HAP-1 (cell line): Measurements from ENCODE around the gene PLCH1.

Experiments
- DNase-seq, 2 experiments: peaks; one replicate each; pipeline ENCODE4 v3.0.0-alpha.2; 2016 to 2020; ENCODE audit warnings: low spot score in 2 of 2
- H3K27me3 ChIP-seq: fragments of 250-450 bp; sonication (Bioruptor Pico); 2 replicates; pipeline ENCODE4 v1.5.1; 2020; ENCODE audit warnings: low read depth, mild to moderate bottlenecking, moderate library complexity
- H3K36me3 ChIP-seq: fragments of 250-450 bp; sonication (Bioruptor Pico); replicated peaks from 2 replicates; pipeline ENCODE4 v1.5.1; 2020; ENCODE audit warnings: mild to moderate bottlenecking
- H3K4me1 ChIP-seq: fragments of 250-450 bp; sonication (Bioruptor Pico); 2 replicates; pipeline ENCODE4 v1.5.1; 2020; ENCODE audit warnings: mild to moderate bottlenecking
- H3K4me3 ChIP-seq: fragments of 250-450 bp; sonication (Bioruptor Pico); 2 replicates; pipeline ENCODE4 v1.5.1; 2020; ENCODE audit warnings: mild to moderate bottlenecking, moderate library complexity
- H3K9me3 ChIP-seq: fragments of 250-450 bp; sonication (Bioruptor Pico); 2 replicates; pipeline ENCODE4 v1.5.1; 2020; ENCODE audit warnings: mild to moderate bottlenecking, moderate library complexity
- in situ Hi-C: fragments of 300-500 bp; cut with MboI; formaldehyde crosslinking; loops from 3 replicates; pipeline ENCODE4 v1.14.3; 2020; ENCODE audit warnings: low sequenced_read_pairs, inconsistent platforms, mixed read lengths

PLCH1 gene

DNA sequence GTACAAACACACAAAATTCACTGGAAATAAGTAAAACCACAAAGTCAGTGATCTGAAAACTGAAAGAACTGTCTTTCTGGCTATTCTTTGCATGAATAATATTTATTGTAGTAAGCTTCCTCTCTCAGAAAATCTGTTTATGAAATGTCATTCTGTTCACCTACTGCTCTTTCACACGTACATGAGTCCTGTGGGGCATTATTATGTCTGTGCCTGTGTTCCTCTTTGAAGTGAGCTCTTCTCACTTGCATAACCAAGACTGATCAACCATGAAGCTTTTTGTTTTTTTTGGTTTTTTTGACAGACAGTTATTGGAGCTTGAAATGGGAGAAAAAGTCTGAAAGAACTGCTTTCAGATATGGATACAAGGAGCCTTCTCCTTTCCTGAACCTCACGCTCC is 195.8 kb downstream of the PLCH1 start:
- no peaks in the 10 kb centered on the region for H3K9me3 ChIP-seq
- no peak for DNase-seq
- H3K36me3 ChIP-seq: no peaks in the 10 kb centered on the region
- H3K4me1 ChIP-seq: no peaks in the 10 kb centered on the region
- in situ Hi-C loops: no loop called here
- no peak overlapping the region for H3K4me3 ChIP-seq
- H3K27me3 ChIP-seq: no peaks in the 10 kb centered on the region

DNA sequence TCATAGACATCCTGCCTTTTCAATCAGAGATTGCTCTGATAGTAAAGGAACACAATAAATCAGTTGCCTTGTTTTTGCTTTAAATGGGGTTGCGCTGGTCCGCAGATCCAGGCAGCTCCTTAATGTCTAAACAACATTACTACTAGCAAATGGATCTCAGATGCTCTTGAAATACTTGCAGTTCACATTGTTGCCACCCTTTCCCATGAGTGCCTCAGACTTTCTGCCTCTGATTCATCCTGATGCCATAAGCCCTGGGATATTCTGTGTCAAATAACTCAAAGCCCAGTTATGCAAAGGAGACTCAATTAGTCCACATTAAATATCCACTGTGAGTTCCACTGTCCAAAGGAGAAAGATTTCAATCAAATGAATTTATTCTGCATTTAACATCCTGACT is 196.7 kb downstream of the PLCH1 start:
- Histone ChIP-seq H3K4me1 (no peaks in the 10 kb centered on the region), H3K9me3 (no peaks in the 10 kb centered on the region), H3K4me3 (no peak overlapping the region), H3K36me3 (no peaks in the 10 kb centered on the region), H3K27me3 (no peaks in the 10 kb centered on the region)
- no peak for DNase-seq
- in situ Hi-C loops: no loop called here

DNA sequence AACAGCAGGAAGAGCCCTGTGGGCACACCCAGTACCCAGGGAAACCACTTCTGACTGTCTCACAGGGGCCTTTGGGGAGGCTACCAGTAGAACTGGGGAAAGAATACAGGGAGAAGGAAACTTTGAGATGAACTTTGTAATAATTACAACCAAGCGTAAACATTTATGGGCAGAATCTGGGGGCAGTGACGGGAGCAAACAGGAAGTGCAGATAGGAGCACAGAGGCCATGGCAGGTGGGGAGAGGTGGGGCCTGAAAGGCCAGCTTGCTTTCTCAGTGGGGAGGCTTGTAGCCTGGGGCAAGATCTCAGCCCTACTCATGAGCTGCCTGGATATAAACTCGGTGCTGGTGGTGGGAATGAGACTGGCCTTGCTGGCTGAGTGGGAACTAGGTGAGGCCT is 209.8 kb downstream of the PLCH1 start:
- no peaks in the 10 kb centered on the region for H3K4me1 ChIP-seq
- H3K9me3 ChIP-seq: peaks cover 13% of the 10 kb centered on the region
- H3K4me3 ChIP-seq: no peak overlapping the region
- DNase-seq: no peak
- H3K27me3 ChIP-seq: no peaks in the 10 kb centered on the region
- in situ Hi-C loops: no loop called here
- no peaks in the 10 kb centered on the region; the same call in 1 of the 2 replicates for H3K36me3 ChIP-seq

DNA sequence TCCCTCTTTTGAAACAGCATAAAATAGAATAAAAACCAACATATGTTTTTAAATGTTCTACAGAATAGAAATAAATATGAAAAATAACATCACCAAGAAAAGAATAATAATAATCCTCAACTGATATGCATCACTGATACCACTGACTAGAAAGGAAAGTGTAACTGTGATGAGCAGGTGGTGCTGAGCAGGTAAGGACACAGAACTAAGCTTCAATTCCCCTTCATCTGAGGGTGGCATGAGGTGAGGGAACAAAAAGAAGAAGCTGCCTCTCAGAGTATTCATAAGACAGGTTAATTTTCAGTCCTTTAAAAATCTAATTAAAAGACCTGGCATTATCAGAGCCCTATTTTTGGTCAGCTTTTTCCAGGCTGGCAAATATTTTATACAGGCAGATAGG is 216.3 kb downstream of the PLCH1 start:
- no peak overlapping the region for H3K4me3 ChIP-seq
- no peaks in the 10 kb centered on the region for H3K4me1 ChIP-seq
- in situ Hi-C loops: no loop called here
- peaks cover 7% of the 10 kb centered on the region for H3K9me3 ChIP-seq
- DNase-seq: no peak
- no peaks in the 10 kb centered on the region for H3K27me3 ChIP-seq
- H3K36me3 ChIP-seq: no peaks in the 10 kb centered on the region; the same call in 1 of the 2 replicates

DNA sequence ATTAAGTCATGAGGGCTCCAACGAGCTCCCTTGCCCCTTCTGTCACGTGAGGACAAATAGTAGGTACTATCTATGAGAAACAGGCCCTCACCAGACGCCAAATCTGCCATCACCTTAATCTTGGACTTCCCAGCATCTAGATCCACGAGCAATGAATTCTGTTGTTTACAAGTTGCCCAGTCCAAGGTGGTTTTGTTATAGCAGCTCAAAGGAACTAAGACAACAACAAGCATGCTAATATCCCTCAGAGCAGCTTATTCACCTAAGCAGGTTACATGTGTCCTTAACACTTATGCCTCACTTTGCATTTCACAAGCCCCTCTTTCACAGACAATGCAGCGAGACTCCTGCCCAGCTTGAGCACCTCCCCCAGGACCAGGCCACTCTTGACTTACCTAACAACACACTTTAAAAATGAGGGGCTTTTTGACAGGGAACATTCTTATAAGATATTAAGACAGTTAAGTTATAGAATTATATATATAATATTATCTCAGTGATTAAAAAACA is 219.5 kb downstream of the PLCH1 start:
- peaks cover 3% of the 10 kb centered on the region; the same call in 1 of the 2 replicates for H3K36me3 ChIP-seq
- no peak for DNase-seq
- H3K4me3 ChIP-seq: no peak overlapping the region
- no peaks in the 10 kb centered on the region for H3K27me3 ChIP-seq
- H3K9me3 ChIP-seq: 0 out of 2 replicates have a peak, but pooled peaks cover under 1% of the 10 kb centered on the region
- no peaks in the 10 kb centered on the region for H3K4me1 ChIP-seq
- in situ Hi-C loops: no loop called here

DNA sequence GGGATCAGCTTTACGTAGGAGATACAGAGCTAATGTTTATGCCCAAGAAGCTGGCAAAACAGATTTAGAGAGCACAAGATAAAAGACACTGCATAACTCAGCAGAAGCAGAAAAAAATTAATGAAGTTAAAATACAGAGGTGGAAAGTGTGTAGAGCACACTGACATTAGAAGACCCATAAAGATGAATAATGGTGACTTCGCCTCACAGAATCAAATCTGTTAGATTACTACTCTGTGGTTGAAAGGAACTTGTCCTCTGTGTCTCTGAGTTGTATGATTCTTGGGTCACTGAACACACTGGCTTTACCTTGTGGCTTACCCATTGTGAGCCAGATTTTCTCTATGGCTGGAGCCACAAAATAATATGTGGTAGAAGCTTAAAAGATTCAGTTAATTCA is 224.4 kb downstream of the PLCH1 start:
- DNase-seq: no peak
- H3K36me3 ChIP-seq: peaks cover 3% of the 10 kb centered on the region; the same call in 1 of the 2 replicates
- in situ Hi-C loops: no loop called here
- no peaks in the 10 kb centered on the region for H3K4me1 ChIP-seq
- H3K4me3 ChIP-seq: no peak overlapping the region
- no peaks in the 10 kb centered on the region for H3K27me3 ChIP-seq
- no peaks in the 10 kb centered on the region for H3K9me3 ChIP-seq

DNA sequence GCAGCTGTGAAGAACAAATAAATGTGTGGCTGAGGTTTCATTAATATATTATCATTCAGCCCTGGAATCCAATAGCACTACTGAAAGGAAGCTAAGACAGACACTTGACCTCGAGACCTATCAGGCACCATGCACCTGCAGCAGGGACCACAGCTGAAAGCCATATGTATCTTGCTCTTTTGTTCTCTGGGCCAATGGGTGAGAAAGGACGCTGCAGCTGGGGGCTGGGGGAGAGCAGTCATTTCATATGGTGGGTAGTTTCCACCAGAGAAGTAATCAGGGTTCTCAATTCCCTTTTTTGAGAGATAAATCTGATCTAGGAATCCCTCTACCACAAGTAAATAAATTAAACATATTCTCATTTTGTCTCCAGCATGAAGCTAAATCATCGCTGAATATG is 225.8 kb downstream of the PLCH1 start:
- H3K27me3 ChIP-seq: no peaks in the 10 kb centered on the region
- in situ Hi-C loops: no loop called here
- H3K4me1 ChIP-seq: no peaks in the 10 kb centered on the region
- no peak for DNase-seq
- H3K9me3 ChIP-seq: no peaks in the 10 kb centered on the region
- peaks cover 3% of the 10 kb centered on the region; the same call in 1 of the 2 replicates for H3K36me3 ChIP-seq
- no peak overlapping the region for H3K4me3 ChIP-seq

DNA sequence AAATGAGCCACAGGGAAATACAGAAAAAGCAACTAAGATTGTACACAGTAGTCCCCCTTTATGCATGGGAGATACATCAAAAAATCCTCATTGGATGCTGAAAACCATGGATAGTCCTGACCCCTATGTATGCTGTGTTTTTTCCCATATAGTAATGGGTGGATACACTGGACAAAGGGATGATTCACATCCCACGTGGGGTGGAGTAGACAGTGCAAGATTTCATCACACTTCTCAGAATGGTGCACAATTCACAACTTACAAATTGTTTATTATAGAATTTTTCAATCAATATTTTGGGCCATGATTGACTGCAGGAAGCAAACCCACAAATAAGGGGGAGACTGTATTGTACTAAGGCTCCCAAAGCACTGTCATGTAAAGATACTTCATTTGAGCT is 227.0 kb downstream of the PLCH1 start:
- H3K4me3 ChIP-seq: no peak overlapping the region
- H3K4me1 ChIP-seq: no peaks in the 10 kb centered on the region
- DNase-seq: no peak
- no peaks in the 10 kb centered on the region for H3K27me3 ChIP-seq
- H3K9me3 ChIP-seq: 0 out of 2 replicates have a peak, but pooled peaks cover 3% of the 10 kb centered on the region
- no peaks in the 10 kb centered on the region; the same call in 1 of the 2 replicates for H3K36me3 ChIP-seq
- in situ Hi-C loops: no loop called here

DNA sequence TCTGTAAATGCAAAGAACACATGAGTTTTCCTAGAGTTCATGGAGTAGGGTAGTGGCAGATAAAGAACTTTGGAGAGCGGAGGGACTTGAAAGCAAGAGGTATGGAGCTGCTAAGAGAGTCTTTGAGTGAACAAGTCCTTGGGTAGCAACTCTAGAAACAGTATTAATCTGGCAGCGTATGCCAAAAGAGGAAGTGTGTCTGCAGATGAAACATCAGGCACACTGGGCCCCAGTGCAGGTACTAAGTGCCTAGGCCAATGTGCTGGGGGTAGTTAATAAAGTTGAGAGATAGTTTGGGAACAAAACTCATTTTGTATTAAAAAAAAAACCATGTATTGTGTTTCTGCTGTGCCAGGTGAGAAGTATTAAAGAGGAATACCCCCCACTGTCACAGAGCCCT is 228.4 kb downstream of the PLCH1 start:
- Histone ChIP-seq H3K4me1 (no peaks in the 10 kb centered on the region), H3K9me3 (0 out of 2 replicates have a peak, but pooled peaks cover 3% of the 10 kb centered on the region), H3K27me3 (no peaks in the 10 kb centered on the region), H3K4me3 (no peak overlapping the region), H3K36me3 (no peaks in the 10 kb centered on the region; the same call in none of the 2 replicates)
- in situ Hi-C loops: no loop called here
- no peak for DNase-seq

DNA sequence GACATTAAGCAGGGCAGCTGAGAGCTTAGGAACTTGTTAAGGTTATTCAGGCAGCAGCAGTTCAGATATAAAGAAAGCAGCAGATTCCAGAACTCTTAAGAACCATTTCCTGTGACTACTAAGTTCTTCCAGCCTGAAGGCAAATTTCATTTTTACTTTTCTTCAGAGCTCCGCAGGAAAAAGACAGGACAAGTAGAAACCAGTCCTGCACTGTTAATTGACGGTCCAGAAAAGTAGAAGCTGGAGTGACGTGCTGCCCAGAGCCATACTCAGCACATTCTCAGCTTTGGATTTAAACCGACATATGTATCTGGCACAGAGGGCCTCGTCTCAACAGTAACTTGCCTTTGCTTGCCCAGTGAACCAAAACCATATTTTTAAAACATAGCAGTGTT is 232.0 kb downstream of the PLCH1 start:
- Histone ChIP-seq H3K27me3 (no peaks in the 10 kb centered on the region), H3K36me3 (no peaks in the 10 kb centered on the region; the same call in none of the 2 replicates), H3K4me1 (no peaks in the 10 kb centered on the region), H3K4me3 (no peak overlapping the region), H3K9me3 (0 out of 2 replicates have a peak, but pooled peaks cover 3% of the 10 kb centered on the region)
- no peak for DNase-seq
- in situ Hi-C loops: no loop called here

DNA sequence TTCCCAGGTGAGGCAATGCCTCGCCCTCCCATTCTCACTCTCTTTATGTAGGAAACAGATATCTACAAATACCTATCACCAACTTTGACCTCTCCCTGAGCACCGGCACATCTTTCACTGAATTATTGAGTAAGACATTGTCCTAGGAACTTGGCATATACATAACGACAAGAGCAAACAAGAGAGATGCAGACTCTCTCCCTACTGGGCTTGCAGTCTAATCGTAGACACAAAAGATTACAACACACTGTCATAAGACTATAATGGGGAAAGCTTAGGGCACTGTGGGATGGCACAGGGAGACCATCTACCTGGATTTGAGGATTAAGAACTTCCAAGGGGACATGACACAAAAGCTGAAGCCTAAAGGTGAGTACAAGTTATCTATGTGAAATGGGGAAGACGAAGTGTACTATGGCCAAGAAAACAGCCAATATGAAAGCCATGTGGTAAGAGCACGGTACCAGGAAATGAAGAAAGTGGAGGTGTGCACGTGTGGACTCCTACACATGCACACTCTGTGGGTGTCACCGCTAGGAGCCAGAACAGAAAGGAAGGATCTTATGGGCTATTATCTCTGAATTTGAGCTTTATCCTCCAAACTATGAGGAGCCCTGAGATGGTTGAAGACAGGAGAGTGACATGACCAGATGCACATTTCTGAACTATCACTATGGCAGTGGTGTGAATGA is 232.6 kb downstream of the PLCH1 start:
- in situ Hi-C loops: no loop called here
- no peak for DNase-seq
- H3K36me3 ChIP-seq: no peaks in the 10 kb centered on the region; the same call in none of the 2 replicates
- no peak overlapping the region for H3K4me3 ChIP-seq
- H3K27me3 ChIP-seq: no peaks in the 10 kb centered on the region
- H3K4me1 ChIP-seq: no peaks in the 10 kb centered on the region
- H3K9me3 ChIP-seq: 0 out of 2 replicates have a peak, but pooled peaks cover 3% of the 10 kb centered on the region

DNA sequence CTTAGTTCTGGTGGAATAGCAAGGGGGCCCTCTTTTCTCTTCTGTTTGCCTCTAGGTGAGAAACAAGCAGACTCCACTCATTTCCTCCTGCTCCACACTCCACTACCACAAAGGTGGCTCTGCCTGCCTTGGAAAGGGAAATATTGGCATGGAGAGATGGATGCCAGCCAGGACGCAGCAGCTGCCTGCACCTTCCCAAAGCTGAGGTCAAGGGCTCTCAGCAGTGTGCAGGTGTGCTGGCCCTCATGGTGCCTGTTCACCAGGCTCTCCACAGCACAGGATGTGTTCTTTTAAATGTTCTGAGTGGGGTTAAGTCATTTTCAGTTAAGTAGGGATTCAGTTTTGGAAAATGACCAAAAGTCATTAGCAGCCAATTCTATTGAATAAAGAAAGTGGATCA is 240.2 kb downstream of the PLCH1 start:
- in situ Hi-C loops: no loop called here
- Histone ChIP-seq H3K4me1 (no peaks in the 10 kb centered on the region; the same call in 1 of the 2 replicates), H3K4me3 (no peak overlapping the region), H3K36me3 (peaks cover 14% of the 10 kb centered on the region; the same call in 1 of the 2 replicates), H3K9me3 (no peaks in the 10 kb centered on the region), H3K27me3 (no peaks in the 10 kb centered on the region)
- no peak for DNase-seq

DNA sequence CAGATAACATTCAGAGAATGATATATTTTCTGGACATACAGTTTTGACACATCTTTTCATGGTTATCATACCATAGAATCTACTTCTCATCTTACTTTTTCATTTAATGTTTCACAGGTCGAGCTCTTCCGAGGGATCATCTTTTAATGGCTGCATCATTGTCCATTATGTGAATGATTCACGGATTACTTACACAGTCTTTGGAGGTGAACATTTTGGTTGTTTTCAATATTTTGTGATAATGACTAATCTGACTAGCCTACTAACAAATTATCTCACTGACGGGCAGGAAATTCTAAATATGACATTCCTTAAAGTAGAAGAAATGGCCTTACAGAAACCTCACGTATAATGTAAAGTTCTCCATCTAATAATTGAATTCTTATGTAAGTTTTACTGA is 242.2 kb downstream of the PLCH1 start:
- H3K4me3 ChIP-seq: no peak overlapping the region
- no peaks in the 10 kb centered on the region; the same call in 1 of the 2 replicates for H3K4me1 ChIP-seq
- H3K36me3 ChIP-seq: peaks cover 14% of the 10 kb centered on the region; the same call in 1 of the 2 replicates
- no peaks in the 10 kb centered on the region for H3K9me3 ChIP-seq
- H3K27me3 ChIP-seq: no peaks in the 10 kb centered on the region
- in situ Hi-C loops: no loop called here
- no peak for DNase-seq

DNA sequence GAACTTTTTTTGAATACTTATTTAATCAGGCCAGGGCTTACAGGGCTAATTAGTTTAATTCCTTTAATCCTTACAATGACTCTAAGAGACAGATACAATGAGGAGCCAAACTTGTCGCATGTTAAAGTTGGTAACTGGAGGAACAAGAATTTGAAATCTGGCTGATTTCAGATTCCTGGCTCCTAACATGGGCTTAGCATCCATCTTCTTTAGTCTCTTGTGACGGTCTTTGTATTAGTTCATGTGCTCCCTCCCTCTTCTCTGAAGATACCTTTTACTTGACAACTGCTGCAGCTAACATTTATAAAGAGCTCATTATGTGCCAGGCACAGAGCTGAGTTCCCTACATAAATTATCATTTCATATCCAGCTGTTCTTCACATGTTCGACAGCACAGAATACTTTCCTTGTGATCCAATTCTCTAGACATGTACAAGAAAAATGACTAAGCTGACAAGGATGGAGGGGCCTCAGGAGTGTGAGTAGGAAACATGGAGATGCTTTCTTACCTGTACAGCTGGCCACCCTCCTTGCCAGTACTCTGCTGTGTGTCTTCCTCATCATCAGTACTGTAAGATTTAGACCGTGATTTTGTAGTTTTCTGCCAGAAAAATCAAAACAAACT is 244.6 kb downstream of the PLCH1 start:
- in situ Hi-C loops: no loop called here
- no peak for DNase-seq
- Histone ChIP-seq H3K4me1 (peaks cover 12% of the 10 kb centered on the region), H3K36me3 (peaks cover 17% of the 10 kb centered on the region; the same call in 1 of the 2 replicates), H3K27me3 (no peaks in the 10 kb centered on the region), H3K4me3 (no peak overlapping the region), H3K9me3 (no peaks in the 10 kb centered on the region)
